NCI-H2029 treated with DMSO at 0.1 percent for 48 hours (cell line): ENCODE measurements around the gene GPR137B.

Experiments
- DNase-seq: peaks from one replicate; lab custom pipeline; 2025; lab: John Stamatoyannopoulos, UW

The GPR137B gene

DNA sequence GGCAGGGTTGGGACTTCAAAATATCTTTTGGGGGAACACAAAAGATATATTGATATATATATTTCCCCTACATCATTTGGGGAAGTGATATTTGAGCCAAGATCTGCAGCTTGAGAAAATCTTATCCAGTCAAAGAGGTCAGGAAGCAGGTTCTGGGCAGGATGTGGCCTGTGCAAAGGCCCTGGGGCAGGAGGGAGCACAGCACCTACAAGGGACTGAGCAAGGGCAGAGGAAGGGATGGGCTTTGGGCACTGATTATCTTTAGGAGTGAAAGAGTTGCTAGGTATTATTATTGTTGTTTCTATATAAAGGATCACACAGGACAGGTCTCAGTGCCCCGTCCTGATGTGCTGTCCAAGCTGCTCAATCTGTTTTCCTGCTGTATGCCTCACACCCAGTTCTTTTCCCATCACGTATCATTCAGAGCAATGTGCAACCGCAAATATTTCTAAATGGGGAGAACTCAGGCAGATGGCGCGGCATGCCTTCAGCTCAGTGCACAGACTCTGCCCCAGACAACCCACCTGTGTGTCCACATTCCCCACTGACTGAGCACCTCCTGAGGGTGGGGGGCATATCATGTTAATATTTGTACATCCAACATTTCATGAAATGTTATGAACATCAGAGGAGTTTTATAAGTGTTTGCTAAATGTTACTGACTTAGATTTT lies 28.1 kb upstream of the GPR137B start:
- no peak for DNase-seq

DNA sequence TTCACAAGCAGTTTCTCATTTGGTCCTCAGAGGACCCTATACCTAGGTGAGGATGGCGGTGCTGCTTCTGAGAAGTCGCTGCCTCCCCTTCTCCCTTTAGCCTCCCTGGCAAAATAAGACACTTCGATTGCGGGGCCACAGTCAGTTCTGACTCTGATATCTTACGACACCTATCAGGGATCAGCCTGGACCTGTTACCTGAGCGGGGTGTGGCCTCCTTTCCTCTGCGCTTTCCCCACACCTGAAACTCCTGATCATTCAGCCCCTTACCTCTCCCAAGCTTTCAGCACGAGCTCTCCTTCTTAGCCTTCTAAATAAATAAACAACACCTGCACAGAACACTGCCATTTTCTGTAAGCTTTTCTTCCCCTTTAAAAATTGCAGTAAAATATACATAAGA lies 24.6 kb upstream of the GPR137B start:
- DNase-seq: no peak

DNA sequence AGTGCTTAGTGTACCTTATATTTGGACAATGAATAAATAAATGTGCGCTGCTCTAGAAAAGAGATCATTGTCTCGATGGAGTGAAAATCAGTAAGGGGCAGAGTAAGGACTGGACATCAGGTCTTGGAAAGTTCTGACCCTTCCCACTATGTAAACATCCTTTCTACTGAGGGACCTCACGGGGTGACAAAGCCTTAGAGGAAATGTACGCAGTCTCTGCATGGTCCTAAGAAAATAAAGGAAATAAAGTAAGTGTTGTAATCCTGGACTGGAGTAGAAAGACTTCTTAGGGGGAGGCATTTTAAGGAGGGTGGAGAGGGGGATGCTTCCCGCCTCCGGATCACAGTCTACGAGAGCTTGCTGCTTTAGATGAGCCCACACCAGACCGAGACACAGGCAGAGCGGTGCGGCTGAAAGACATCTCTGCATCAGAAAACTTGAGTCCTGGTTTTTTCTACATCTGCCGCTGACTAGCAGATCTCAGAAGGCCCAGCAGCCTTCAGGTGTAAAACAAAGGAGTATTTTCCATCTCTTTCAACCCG lies 22.3 kb upstream of the GPR137B start:
- DNase-seq: no peak

DNA sequence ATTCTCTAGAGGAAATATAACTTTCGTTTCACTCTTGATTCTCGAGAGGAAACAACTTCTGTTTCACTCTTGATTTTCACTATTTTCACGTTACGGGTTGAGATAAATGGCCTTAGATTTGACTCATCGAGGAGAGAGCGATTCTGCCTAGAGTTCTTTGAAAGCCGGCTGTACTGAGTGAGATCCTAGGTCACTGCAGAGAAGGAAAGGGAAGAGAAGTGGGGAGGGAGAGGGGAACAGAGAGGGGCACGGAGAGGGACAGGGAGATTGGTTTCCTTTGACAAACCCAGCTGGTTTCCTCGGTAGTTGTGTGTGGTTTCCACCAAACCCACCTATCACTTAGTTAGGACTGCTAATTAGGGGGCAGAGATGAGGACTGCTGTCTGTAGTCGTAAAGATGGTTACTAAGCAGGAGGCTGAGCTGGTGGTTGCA lies 21.6 kb upstream of the GPR137B start:
- DNase-seq: no peak

DNA sequence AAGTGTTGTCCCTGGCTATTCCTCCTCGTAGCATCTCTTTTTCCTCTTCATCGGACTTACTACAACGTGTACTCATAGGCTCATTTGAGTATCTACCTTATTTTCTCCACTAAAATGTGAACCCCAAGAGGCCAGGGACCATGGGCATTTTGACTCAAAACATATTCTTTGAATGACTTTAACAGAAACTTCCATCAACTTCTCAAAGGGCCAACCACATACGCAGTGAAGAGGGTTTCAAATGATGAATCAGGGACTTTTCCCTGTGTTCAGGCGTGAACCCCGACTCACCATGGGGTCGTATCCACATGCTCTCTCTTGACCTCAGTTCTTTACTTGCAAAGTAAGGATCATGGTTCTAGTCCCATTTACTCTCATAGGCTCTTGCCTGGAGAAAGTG lies 20.2 kb upstream of the GPR137B start:
- no peak for DNase-seq

DNA sequence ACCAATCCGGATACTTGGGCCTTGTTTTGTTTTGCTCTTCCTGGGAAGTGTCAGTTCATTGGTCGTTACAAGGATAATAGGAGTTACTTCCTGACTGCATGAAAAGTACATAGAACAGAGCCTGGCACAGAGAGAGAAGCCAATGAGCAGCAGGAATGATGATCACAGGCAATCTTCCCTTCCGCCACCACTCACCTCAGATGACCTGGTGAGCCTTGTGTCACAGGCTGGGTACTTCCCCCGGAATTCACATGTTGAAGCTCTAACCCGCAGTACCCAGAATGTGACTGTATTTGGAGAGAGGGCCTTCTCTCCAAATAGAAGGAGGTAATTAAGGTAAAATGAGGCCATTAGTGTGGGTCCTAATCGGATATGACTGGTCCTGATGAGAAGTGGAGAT lies 18.8 kb upstream of the GPR137B start:
- DNase-seq: no peak

DNA sequence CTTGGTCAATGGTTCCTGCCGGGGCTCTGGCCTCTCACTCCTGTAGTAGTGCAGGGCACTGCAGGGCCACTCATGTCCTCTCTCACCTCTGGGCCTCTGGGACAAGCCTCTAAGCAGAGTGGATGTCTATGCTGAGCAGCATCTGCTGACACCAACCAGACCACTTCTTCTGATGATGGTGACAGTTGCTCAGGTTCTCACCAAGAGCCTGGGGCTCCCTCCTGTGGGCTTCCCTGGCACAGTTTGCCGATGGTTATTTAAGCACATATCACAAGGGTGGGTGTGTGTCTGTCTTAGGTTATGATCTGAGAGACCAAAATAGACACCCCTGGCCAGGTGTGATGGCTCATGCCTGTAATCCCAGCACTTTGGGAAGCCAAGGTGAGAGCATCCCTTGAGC lies 17.4 kb upstream of the GPR137B start:
- DNase-seq: no peak

DNA sequence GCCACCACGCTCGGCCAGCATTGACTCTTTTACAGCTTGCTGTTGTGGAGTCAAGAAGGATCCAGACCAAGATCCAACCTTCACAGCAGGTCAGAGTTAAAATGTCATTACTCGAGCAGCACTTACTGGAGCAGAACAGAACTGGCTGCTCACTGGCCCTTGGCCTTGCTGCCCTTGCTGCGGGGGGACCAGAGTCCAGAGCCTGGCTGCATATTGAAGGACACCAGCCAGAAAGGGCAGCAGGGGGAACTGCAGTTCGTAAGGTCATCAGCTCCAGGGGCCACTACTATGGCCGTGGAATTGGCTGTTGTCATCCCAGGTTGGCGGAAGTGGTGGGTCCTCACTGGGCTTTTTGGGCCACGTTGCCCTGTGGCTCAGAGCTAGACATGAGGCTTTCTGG lies 15.3 kb upstream of the GPR137B start:
- no peak for DNase-seq

DNA sequence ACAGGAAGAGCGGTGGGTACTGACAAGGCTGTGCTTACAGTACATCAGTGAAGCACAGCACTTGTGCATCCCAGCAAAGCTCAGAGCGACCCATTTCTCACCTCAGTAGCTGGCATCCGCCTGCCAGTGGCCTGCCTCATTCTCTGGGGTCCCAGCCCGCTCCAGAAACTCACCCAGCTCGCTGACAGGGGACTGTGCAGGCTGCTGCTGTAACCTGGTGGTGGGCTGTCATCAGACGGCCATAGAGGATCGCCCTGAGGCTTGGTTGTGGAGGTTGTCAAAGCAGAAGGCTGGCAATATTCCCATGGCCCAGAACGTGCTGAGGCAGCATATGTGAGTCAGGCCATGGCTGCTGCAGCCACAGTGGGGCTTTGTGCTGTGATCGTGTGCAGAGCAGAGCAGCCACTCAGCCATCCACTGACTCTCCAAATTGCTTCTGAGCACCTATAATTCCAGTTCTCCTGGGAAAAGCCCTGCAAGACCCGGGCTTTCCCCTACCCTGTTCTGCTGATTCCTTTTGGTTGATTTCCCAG lies 13.6 kb upstream of the GPR137B start:
- no peak for DNase-seq

DNA sequence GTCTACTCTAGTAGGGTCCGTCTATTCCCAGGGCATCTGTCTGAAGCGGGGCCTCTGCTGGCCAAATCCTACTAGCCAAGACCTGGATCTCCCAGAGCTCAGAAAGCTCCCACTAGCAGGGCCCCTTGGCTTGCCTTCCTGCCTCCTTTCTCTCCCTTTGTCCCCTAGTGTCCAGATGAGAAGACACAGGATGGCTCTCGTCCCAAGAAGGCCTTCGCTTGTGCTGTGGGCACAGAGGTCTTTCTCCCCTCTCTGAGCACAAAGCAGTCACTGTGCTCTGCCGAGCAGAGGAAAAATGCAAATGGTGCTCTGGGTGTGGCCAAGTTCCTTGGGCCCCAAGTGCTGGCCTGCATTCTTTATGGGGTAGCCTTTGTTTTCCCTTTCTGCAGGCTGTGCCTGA lies 13.0 kb upstream of the GPR137B start:
- DNase-seq: no peak

DNA sequence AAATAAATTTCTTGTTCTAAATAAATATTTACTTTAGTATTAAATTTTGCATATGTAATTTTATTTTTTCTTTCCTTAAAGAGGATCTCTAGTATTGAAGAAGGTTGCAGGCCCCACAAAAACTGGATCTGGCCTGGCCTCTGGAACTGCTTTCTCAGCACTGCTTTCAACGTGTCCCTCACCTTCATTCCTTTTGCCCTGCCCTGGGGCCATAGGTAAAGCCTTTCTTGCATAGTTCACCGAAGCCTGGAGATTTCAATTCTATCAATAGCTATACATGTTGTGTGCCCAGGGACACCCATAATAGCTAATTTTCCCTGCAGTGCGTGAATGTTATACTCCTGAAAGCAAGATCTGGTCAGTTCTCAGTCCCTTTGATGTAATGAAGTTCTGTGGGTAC lies 12.0 kb upstream of the GPR137B start:
- no peak for DNase-seq

DNA sequence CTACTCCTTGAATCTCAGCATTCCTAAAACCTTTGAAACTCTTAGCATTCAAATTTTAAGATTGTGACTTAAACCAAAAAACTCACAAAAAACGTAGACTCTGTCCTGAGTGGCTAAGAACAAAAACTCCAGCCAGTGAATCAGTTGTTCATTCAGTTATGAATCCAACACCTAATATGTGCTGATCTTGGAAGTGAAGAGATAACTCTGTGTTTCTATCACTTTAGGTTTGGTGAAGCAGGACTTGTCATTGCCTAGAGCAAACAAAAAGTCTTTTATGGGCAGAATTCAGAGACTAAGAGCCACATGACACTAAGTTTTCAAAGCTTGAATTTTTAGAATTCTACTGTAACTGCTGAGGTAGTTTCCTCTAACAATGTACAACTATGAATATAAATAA lies 10.4 kb upstream of the GPR137B start:
- DNase-seq: no peak

DNA sequence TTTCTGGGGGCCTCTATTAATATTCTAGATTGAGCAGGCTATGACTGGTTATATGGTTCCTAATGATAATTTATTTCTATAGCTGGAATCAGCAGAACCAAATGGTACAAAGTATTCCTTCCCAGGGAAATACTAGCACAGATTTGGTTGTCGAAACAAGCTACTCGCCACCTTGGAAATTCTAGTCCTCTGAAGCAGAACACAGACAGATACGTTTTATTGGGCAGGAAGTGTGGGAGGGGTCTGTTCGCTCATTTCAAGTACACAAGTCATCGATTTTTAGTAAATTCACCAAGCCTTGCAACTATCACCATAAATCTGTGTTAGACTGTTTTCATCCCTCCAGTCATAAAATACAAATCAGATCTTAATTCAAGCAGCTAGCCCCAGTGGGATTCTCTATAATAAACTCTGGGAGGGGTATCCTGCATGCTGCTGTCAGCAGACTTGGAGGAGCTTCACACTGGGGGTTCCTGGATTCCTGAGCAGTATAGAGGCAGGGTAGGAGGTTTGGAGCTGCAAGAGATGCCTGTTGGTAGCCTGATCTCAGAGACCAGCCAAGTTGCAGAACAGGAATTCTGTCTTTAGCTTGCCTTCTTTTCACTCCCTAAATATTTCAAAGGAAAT lies 9.8 kb upstream of the GPR137B start:
- DNase-seq: no peak

DNA sequence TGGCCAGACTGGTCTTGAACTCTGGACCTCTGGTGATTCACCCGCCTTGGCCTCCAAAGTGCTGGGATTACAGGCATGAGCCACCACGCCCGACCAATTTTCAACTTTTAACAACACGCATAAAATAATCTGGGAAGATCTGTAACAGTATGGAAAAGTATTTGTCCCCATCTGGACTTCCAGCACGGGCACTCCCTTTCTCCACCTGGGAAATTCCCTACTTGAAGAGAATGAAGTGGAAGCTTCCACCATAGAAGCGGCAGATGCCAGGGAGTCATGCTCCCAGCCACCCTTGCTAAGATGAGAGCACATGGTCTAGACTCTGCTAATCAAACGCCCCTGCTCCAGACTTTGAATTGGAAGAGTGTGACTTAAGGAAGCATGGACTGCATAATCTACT lies 9.0 kb upstream of the GPR137B start:
- no peak for DNase-seq

DNA sequence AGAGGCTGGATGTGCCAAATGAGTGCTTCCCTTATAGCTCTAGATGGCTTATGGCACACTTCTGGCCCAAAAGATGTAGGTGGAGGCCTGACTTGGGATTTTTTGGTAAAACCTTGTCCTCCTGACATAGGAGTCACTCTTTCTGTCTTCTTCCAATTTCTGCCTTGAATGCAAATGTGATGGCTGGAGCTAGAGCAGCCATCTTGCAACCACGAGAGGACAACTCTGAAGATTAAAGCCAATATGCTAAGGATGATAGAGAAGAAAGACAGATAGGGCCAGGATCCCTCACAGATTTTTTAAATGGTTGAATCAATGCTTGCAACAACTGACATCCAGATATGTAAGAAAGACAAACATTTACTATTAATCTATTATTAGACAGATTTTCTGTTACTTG lies 8.5 kb upstream of the GPR137B start:
- DNase-seq: no peak

DNA sequence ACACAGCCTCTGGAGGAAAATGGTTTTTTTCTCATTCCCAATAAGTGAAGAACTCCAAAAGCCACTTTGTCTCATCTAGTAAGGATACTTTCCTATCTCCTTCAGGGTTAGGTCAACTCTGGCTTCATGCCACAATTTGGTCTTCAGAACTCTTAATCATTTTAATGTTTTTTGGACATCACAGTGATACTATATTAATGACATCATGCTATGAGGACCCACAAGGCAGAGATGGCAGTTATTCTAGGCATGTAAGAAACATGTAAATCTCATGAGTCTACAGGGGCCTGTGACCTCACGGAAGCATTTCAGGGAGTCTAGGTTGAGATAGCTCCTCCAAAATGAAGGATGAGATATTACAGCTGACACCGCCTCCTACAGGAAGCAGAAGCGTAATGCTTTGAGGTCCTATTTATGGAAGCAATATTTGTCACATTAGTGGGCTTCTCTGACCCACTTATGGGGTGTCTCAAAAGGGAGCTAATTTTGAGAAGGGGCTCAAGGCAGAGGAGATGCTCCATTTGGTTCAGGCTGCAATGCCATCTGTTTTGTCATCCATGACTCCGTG lies 5.0 kb upstream of the GPR137B start:
- no peak for DNase-seq

DNA sequence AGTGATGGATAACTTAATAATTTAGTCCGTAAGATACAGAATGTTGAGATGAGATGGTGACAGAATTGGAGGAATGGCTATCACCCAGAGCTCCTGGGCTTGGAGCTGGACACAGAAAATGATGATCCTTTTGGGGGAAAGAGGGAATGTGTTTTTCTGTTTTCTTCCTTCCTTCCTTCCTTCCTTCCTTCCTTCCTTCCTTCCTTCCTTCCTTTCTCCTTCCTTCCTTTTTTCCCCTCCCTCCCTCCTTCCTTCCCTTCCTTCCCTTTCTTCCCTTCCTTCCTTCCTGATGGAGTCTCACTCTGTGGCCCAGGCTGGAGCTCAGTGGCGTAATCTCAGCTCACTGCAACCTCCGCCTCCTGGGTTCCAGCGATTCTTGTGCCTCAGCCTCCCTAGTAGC lies 2.8 kb upstream of the GPR137B start:
- DNase-seq: no peak

DNA sequence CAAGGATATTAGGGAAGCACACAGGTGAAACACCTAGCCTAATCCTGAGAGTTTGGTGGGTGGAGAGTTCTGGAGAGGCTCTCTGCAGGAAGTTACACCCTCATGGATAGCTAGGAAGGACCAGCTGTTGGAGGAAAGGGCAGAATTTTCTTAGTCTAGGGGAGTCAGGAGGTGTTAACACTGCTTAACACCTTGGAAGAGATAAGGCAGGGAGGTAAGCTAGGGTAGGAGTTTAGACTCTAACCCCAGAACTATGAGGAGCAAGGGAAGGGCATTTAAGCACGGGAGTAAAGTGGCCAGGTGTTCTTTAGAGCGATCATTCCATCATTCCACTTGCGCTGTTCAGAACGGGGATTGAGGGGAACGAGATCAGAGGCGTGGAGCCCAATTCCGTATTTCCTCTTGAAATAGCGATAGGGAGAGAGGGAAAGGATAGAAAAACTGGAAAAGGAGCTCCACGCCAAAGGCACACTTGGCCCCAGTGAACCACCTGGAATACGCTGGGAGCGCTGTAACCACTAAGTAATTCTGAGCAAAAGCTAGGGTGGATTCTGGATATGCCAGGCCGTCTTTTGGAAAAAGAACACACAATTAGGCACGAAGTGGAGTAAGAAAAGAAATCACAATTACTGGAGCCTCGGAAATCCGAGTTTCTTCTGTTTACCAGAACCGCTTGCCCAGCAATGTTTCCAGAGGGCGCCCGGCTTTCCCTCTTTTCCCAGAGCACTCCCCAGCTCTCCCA lies 1.5 kb upstream of the GPR137B start:
- no peak for DNase-seq

DNA sequence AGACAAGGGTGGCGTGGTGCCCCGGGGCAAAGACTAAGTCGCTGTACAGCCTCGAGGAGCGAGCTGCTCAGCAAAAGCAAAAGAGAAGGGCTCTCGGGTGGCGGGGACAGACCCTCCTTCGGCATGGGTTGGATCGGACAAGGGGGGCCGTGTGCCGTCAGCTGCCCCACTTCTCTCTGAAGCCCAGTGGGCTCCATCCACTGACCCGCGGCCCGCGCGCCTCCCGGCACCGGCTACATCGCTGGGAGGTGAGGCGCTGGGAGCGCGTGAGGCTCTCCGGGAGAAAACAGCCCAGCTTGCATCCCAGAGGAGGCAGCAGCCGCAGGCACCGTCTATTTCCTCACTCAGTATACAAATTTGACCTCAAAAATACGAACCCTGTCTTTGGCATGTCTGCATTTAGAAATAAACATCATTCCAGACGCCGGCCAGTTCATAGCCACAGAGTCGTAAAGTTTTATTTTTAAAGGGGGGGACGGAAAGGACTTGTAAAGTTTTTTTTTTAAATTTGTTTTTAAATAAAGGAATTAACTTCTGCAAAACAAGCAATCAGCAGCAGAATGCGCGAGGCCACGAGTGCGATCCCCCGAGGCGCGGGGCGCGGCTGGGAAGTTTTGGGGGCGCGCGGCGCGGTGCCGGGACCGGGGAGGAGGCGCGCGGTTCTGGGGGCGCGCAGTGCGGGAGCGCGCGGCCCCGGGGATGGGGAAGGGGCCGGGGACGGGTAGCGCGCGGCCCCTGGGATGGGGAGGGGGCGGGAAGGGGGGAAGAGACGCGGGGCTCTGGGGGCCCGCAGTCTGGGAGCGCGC lies 689 bp upstream of the GPR137B start:
- DNase-seq: no peak

DNA sequence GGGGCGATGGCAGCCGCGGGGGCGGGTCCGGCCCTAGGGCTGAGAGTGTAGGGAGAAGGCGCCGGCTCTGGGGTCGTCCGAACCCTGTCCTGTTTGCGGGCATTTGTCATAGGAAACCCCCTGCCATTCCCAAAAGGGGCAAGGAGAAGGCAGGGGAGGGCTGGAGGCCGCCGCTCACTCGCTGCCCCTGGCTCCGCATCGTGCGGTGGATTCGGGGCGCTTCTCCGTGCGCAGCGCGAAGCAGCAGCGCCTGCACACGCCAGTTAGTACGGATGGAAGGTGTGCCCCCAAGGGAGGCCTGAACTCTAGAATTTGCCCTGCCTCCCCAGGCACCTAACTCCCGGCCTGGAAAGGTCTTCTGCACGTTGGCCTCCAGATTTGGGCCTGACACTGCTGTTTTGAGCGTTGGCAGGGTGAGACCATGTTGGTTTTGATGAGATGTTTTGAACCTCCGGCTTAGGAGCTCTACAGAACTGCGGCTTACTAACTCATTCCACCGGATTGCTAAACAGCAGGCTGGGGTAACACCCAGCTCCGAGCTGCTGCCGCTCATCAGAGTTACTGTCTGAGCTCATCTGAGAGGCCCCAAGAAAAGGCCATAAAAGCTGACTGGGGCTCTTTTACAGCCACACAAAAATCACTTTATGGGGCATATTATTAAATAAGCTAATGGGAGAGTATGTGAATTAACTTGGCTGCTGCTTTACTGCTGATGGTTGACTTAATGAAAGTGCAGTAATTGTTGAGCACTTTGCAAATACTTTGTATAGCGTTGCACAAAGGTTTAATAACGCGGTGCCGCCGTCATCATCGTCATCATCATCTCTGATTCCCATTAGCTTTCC lies 987 bp downstream of the GPR137B start:
- DNase-seq: no peak

DNA sequence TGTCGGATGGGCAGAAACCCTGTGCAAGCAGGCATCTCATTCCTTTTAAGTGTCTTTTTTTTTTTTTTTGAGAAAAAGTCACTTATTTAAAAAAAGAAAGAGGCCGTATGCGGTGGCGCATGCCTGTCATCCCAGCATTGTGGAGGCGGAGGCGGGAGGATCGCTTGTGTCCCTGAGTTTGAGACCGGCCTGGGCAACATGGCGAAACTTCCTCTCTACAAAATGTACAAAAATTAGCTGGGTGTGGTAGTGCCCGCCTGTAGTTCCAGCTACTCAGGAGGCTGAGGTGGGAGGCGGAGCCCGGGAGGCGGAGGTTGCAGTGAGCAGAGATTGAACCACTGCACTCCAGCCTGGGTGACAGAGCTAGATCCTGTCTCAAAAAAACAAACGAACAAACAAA lies 1.7 kb downstream of the GPR137B start:
- DNase-seq: no peak
